ENCODE data around the gene S1PR3.

DNA sequence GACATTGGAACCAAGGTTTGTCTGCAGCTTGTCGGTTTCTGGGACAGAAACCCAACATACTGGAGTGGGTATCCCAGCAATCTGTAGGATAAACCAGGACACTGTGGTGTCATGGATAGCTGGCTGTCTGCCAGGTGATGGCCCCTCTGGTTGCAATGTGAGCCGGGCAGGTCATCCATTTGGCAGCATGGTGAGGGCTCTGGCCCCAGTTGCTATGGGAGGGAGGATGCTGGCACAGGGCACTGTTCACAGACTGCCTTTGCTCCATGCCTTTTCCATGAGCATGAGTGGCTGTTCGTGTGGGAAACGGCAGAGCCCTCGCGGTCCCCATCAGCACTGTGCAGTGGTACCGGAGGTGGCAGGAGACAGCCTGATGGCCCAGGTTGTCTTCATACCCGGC, 6.4 kb downstream of the S1PR3 start:
- TF ChIP-seq, protein P1, sequence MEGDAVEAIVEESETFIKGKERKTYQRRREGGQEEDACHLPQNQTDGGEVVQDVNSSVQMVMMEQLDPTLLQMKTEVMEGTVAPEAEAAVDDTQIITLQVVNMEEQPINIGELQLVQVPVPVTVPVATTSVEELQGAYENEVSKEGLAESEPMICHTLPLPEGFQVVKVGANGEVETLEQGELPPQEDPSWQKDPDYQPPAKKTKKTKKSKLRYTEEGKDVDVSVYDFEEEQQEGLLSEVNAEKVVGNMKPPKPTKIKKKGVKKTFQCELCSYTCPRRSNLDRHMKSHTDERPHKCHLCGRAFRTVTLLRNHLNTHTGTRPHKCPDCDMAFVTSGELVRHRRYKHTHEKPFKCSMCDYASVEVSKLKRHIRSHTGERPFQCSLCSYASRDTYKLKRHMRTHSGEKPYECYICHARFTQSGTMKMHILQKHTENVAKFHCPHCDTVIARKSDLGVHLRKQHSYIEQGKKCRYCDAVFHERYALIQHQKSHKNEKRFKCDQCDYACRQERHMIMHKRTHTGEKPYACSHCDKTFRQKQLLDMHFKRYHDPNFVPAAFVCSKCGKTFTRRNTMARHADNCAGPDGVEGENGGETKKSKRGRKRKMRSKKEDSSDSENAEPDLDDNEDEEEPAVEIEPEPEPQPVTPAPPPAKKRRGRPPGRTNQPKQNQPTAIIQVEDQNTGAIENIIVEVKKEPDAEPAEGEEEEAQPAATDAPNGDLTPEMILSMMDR (conservative IDR thresholded peaks at IDR 0.05; ENCODE audit: low read depth, low read length) = no peak
- no peak for TF ChIP-seq EZH2 (IDR thresholded peaks at IDR 0.05; ENCODE audit: borderline replicate concordance, low read depth, low read length, poor library complexity, severe bottlenecking)
